Liver (tissue), 9 donors: Measurements from ENCODE around the gene ABHD17A. TPM values are rescaled to one million over a fixed set of nuclear protein-coding genes. Genes with fewer than 3 reads are reported as not detected.

ENCODE experiments used
- DNase-seq: peaks from one replicate; pipeline ENCODE4 v3.0.0-alpha.2; 2017; ENCODE audit warnings: low spot score
- H3K27ac ChIP-seq, 2 donors: one replicate each; pipeline ENCODE4 v1.7.0; 2013; ENCODE audit warnings: inconsistent platforms in 2 of 2, low read length in 2 of 2, control low read depth in 1 of 2, low read depth in 1 of 2, mild to moderate bottlenecking in 1 of 2
- H3K27me3 ChIP-seq, 4 donors: one replicate each; pipeline versions ENCODE4 v1.6.1 to v1.7.0; 2013; ENCODE audit warnings: low read length in 3 of 4, inconsistent platforms in 1 of 4, mild to moderate bottlenecking in 1 of 4, moderate library complexity in 1 of 4; ENCODE audit not compliant: control insufficient read depth in 4 of 4, insufficient read depth in 4 of 4
- H3K36me3 ChIP-seq, 4 donors: one replicate each; pipeline versions ENCODE4 v1.6.1 to v1.7.0; 2013; ENCODE audit warnings: low read length in 3 of 4, mild to moderate bottlenecking in 3 of 4, low read depth in 1 of 4, moderate library complexity in 1 of 4; ENCODE audit not compliant: control insufficient read depth in 4 of 4, insufficient read depth in 3 of 4
- H3K4me1 ChIP-seq, 4 donors: one replicate each; pipeline versions ENCODE4 v1.6.1 to v1.7.0; 2013; ENCODE audit warnings: low read length in 3 of 4, mild to moderate bottlenecking in 3 of 4, moderate library complexity in 1 of 4; ENCODE audit not compliant: control insufficient read depth in 4 of 4, insufficient read depth in 4 of 4
- H3K4me3 ChIP-seq, 3 donors: one replicate each; pipeline versions ENCODE4 v1.6.1 to v1.7.0; 2013; ENCODE audit warnings: low read length in 3 of 3, control low read depth in 1 of 3, low read depth in 1 of 3, mild to moderate bottlenecking in 1 of 3
- H3K9ac ChIP-seq, 2 donors: one replicate each; pipeline ENCODE4 v1.7.0; 2013; ENCODE audit warnings: low read length in 2 of 2, mild to moderate bottlenecking in 2 of 2, moderate library complexity in 2 of 2, control low read depth in 1 of 2, low read depth in 1 of 2
- H3K9me3 ChIP-seq, 4 donors: one replicate each; pipeline versions ENCODE4 v1.6.1 to v1.7.0; 2013; ENCODE audit warnings: low read length in 3 of 4; ENCODE audit not compliant: control insufficient read depth in 4 of 4
- CTCF ChIP-seq: fragments of 150-350 bp; IDR thresholded peaks from 2 replicates; pipeline ENCODE4 v1.5.1; 2017; ENCODE audit warnings: improper control_type of control experiment, low read depth, low read length; ENCODE audit not compliant: missing input control
- FOXA1 ChIP-seq: IDR thresholded peaks from 2 replicates; pipeline ENCODE4 v1.6.1; 2016; ENCODE audit warnings: antibody characterized with exemption
- FOXA2 ChIP-seq: IDR thresholded peaks from 2 replicates; pipeline ENCODE4 v1.6.1; 2016; ENCODE audit warnings: antibody characterized with exemption
- GABPA ChIP-seq, 2 donors: IDR thresholded peaks in 1 of 2; conservative IDR thresholded peaks in 1 of 2; 2 replicates each; pipeline ENCODE4 v1.6.1; 2016; ENCODE audit warnings: antibody characterized with exemption in 2 of 2, mild to moderate bottlenecking in 1 of 2, moderate library complexity in 1 of 2
- HNF4A ChIP-seq, 2 donors: conservative IDR thresholded peaks; 2 replicates each; pipeline ENCODE4 v1.6.1; 2016; ENCODE audit warnings: antibody characterized with exemption in 2 of 2, mild to moderate bottlenecking in 2 of 2
- NR2F2 ChIP-seq: IDR thresholded peaks from 2 replicates; pipeline ENCODE4 v1.6.1; 2016; ENCODE audit warnings: antibody characterized with exemption
- RAD21 ChIP-seq, 2 donors: IDR thresholded peaks; 2 replicates each; pipeline ENCODE4 v1.6.1; 2016; ENCODE audit warnings: antibody characterized with exemption in 2 of 2, mild to moderate bottlenecking in 2 of 2
- RXRA ChIP-seq, 2 donors: IDR thresholded peaks; 2 replicates each; pipeline ENCODE4 v1.6.1; 2017 to 2018; ENCODE audit warnings: antibody characterized with exemption in 2 of 2, mild to moderate bottlenecking in 1 of 2
- SP1 ChIP-seq: IDR thresholded peaks from 2 replicates; pipeline ENCODE4 v1.6.1; 2018; ENCODE audit warnings: antibody characterized with exemption, mild to moderate bottlenecking
- TAF1 ChIP-seq: conservative IDR thresholded peaks from 2 replicates; pipeline ENCODE4 v1.6.1; 2016; ENCODE audit warnings: antibody characterized with exemption, mild to moderate bottlenecking
- YY1 ChIP-seq: IDR thresholded peaks from 2 replicates; pipeline ENCODE4 v1.6.1; 2016; ENCODE audit warnings: antibody characterized with exemption, mild to moderate bottlenecking
- ZBTB33 ChIP-seq: IDR thresholded peaks from 2 replicates; pipeline ENCODE4 v1.6.1; 2016; ENCODE audit warnings: antibody characterized with exemption
- WGBS: extraction: QIAGEN DNeasy Blood & Tissue Kit; methylation state at CpG from one replicate; pipeline ENCODE4 v1.1.7; 2013; 5-methylcytosine and 5-hydroxymethylcytosine counted together
- polyA plus RNA-seq, 2 donors: library from polyadenylated mRNA; stranded (reverse) in 1 of 2; unstranded in 1 of 2; fragments of 200-250 nt in 1 of 2; fragments of >200 nt in 1 of 2; fragmentation: Nextera tagmentation in 1 of 2; extraction: Ambion mirVana in 1 of 2; gene quantifications; one replicate each; pipeline versions ENCODE4 v1.2.1 to v1.2.3, GENCODE V29; 2013 to 2015
- total RNA-seq, 2 donors: library from RNA; depleted of rRNA; stranded (reverse); fragments of >200 nt; gene quantifications; one replicate each; pipeline ENCODE4 v1.2.3, GENCODE V29; 2014
- TF ChIP-seq, protein P1 (sequence below): IDR thresholded peaks from 2 replicates; pipeline ENCODE4 v1.6.1; 2016; ENCODE audit warnings: antibody characterized with exemption
- TF ChIP-seq, protein P2 (sequence below): IDR thresholded peaks from 2 replicates; pipeline ENCODE4 v1.6.1; 2016; ENCODE audit warnings: antibody characterized with exemption, mild to moderate bottlenecking
- donor health status: healthy.
- donor health status: healthy.
- donor health status: healthy.
- donor health status: healthy.
- donor health status: healthy.

Gene ABHD17A
- total and polyA plus RNA-seq, 4 donors = 8.1 to 30.2 (median 27.0) TPM

- Histone ChIP-seq H3K4me3 (no peak overlapping the region), H3K9ac (no peak overlapping the region), H3K27ac (no peak overlapping the region), H3K36me3 (peaks cover 0 to 2% (median 0%) of the 10 kb centered on the region in 4 donors), H3K9me3 (no peaks in the 10 kb centered on the region), H3K27me3 (no peaks in the 10 kb centered on the region), H3K4me1 (peaks cover 16 to 36% (median 27%) of the 10 kb centered on the region in 4 donors)
- no peak for DNase-seq
- 82% methylated on average over 9 of the region's 9 CpGs for WGBS
- TF ChIP-seq SP1 = no peak
- TF ChIP-seq, protein P1, sequence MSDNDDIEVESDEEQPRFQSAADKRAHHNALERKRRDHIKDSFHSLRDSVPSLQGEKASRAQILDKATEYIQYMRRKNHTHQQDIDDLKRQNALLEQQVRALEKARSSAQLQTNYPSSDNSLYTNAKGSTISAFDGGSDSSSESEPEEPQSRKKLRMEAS = no peak
- no peak for TF ChIP-seq FOXA1
- TF ChIP-seq RAD21 (IDR thresholded peaks at IDR 0.05) = no peak
- no peak for TF ChIP-seq GABPA (IDR thresholded peaks at IDR 0.05 in 1 of 2, conservative IDR thresholded peaks at IDR 0.05 in 1 of 2)
- TF ChIP-seq CTCF = no peak
- no peak for TF ChIP-seq YY1
- no peak for TF ChIP-seq FOXA2
- no peak for TF ChIP-seq TAF1
- TF ChIP-seq HNF4A (conservative IDR thresholded peaks at IDR 0.05) = no peak
- no peak for TF ChIP-seq ZBTB33
- no peak for TF ChIP-seq NR2F2
- no peak for TF ChIP-seq RXRA (IDR thresholded peaks at IDR 0.05)
- TF ChIP-seq, protein P2, sequence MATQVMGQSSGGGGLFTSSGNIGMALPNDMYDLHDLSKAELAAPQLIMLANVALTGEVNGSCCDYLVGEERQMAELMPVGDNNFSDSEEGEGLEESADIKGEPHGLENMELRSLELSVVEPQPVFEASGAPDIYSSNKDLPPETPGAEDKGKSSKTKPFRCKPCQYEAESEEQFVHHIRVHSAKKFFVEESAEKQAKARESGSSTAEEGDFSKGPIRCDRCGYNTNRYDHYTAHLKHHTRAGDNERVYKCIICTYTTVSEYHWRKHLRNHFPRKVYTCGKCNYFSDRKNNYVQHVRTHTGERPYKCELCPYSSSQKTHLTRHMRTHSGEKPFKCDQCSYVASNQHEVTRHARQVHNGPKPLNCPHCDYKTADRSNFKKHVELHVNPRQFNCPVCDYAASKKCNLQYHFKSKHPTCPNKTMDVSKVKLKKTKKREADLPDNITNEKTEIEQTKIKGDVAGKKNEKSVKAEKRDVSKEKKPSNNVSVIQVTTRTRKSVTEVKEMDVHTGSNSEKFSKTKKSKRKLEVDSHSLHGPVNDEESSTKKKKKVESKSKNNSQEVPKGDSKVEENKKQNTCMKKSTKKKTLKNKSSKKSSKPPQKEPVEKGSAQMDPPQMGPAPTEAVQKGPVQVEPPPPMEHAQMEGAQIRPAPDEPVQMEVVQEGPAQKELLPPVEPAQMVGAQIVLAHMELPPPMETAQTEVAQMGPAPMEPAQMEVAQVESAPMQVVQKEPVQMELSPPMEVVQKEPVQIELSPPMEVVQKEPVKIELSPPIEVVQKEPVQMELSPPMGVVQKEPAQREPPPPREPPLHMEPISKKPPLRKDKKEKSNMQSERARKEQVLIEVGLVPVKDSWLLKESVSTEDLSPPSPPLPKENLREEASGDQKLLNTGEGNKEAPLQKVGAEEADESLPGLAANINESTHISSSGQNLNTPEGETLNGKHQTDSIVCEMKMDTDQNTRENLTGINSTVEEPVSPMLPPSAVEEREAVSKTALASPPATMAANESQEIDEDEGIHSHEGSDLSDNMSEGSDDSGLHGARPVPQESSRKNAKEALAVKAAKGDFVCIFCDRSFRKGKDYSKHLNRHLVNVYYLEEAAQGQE = no peak
Measured at GRCh38 chr19:1852581-1853128, 32.6 kb downstream of the ABHD17A start.
